HEK293T (cell line): ENCODE results near the gene CSNK1G1.

Experiments used
- CTCF ChIA-PET: fragments of 350-600 bp; formaldehyde crosslinking; extraction: SDS; loops from one replicate; lab custom pipeline; 2021; ENCODE audit warnings: antibody characterized with exemption, inconsistent platforms; lab: Yijun Ruan, JAX
- POLR2A ChIA-PET: fragments of 350-600 bp; formaldehyde crosslinking; extraction: SDS; loops from one replicate; lab custom pipeline; 2020; ENCODE audit warnings: antibody characterized with exemption, inconsistent platforms; lab: Yijun Ruan, JAX
- DNase-seq: peaks from one replicate; pipeline ENCODE4 v3.0.0; 2012; ENCODE audit warnings: mixed read lengths; ENCODE audit errors: extremely low spot score
- ARNT ChIP-seq: fragments of 450-650 bp; IDR thresholded peaks from 2 replicates; pipeline ENCODE4 v1.6.1; 2017; ENCODE audit warnings: mild to moderate bottlenecking
- BHLHE40 ChIP-seq: fragments of 450-650 bp; IDR thresholded peaks from 2 replicates; pipeline ENCODE4 v1.6.1; 2016; ENCODE audit warnings: mild to moderate bottlenecking, moderate library complexity, borderline replicate concordance
- CTBP1 ChIP-seq: fragments of 450-650 bp; IDR thresholded peaks from 2 replicates; pipeline ENCODE4 v1.6.1; 2016; ENCODE audit warnings: borderline replicate concordance
- ELF4 ChIP-seq: fragments of 450-650 bp; IDR thresholded peaks from 2 replicates; pipeline ENCODE4 v1.6.1; 2017; ENCODE audit warnings: antibody characterized with exemption
- FOXA1 ChIP-seq: fragments of 450-650 bp; IDR thresholded peaks from 2 replicates; pipeline ENCODE4 v1.6.1; 2016; ENCODE audit warnings: mild to moderate bottlenecking
- FOXK2 ChIP-seq: fragments of 450-650 bp; IDR thresholded peaks from 2 replicates; pipeline ENCODE4 v1.6.1; 2016; ENCODE audit warnings: mild to moderate bottlenecking
- FOXM1 ChIP-seq: fragments of 450-650 bp; IDR thresholded peaks from 2 replicates; pipeline ENCODE4 v1.6.1; 2017; ENCODE audit warnings: mild to moderate bottlenecking, borderline replicate concordance
- HDGF ChIP-seq: fragments of 450-650 bp; IDR thresholded peaks from 2 replicates; pipeline ENCODE4 v1.6.1; 2017; ENCODE audit warnings: antibody characterized with exemption, borderline replicate concordance
- L3MBTL2 ChIP-seq: fragments of 450-650 bp; conservative IDR thresholded peaks from 2 replicates; pipeline ENCODE4 v1.6.1; 2016; ENCODE audit warnings: mild to moderate bottlenecking
- LEF1 ChIP-seq: fragments of 450-650 bp; IDR thresholded peaks from 2 replicates; pipeline ENCODE4 v1.6.1; 2017; ENCODE audit warnings: mild to moderate bottlenecking, borderline replicate concordance
- NFRKB ChIP-seq: fragments of 450-650 bp; IDR thresholded peaks from 2 replicates; pipeline ENCODE4 v1.6.1; 2016; ENCODE audit warnings: mild to moderate bottlenecking, moderate library complexity
- PKNOX1 ChIP-seq: fragments of 450-650 bp; IDR thresholded peaks from 2 replicates; pipeline ENCODE4 v1.6.1; 2016
- SP1 ChIP-seq: fragments of 450-650 bp; IDR thresholded peaks from 2 replicates; pipeline ENCODE4 v1.6.1; 2017
- SUZ12 ChIP-seq: fragments of 450-650 bp; IDR thresholded peaks from 2 replicates; pipeline ENCODE4 v1.6.1; 2016; ENCODE audit warnings: mild to moderate bottlenecking
- TARDBP ChIP-seq: fragments of 450-650 bp; IDR thresholded peaks from 2 replicates; pipeline ENCODE4 v1.6.1; 2016
- ZNF384 ChIP-seq: fragments of 450-650 bp; IDR thresholded peaks from 2 replicates; pipeline ENCODE4 v1.6.1; 2016

CSNK1G1 gene

DNA sequence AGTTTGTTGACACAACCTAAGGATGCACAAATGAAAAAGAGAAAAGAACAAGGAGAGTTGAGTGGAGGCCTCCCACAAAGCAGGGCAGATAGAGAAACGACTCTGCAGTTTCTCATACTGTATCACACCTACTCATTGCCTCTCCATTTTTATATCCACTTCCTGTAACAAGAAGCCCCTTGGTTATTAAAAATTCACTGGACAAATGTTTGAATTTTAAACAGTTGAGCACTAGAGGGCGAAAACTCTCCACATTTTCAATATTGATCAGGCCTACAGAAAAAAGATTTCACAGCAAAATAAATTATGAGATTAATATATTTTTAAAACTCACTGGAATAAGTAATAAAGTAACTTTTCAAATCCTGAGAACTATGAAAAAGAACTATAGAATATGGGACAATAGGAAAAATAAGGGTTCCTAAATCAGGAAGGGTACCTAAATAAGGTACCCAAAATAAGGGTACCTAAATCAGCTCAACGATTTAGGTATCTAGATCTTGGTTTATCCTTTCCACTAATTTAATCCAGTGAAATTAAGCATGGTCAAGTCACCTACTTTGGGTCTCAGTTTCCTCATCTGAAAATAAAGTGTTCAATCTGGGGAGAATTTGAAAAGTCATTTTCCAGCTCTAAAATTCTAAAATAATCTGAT is 146.2 kb downstream of the CSNK1G1 start:
- ChIA-PET CTCF (interaction anchor here (1.1 kb wide), 1 partner anchor 147 kb away, joined by 4 read pairs; the partner anchor contains the start of gene CSNK1G1), POLR2A (no interaction called here)
- TF ChIP-seq FOXA1 (no peak), TARDBP (no peak), ARNT (no peak), FOXM1 (no peak), LEF1 (no peak), SP1 (no peak), SUZ12 (no peak), PKNOX1 (no peak), NFRKB (no peak), BHLHE40 (no peak), CTBP1 (no peak), ZNF384 (no peak), ELF4 (no peak), HDGF (no peak), FOXK2 (no peak), L3MBTL2 (no peak)
- DNase-seq, result no peak

DNA sequence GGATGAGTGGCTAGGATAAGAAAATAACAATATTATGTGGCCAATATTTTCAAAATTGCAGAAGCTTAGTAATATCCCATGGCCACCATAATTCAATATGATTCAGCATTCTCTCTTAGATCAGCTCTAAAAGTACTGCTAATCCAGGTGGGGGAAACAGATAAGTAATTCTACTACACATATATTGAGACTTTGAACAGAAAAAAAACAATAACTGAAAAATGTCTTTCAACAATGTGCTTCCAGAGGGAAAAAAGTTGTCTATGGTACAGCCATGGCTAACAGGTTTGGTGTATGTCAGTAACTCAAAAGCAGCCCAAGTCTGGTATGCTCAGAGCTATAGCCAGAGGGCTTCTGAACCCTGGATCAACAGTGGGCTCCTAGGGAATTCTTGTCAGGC is 150.8 kb downstream of the CSNK1G1 start:
- no peak for DNase-seq
- POLR2A ChIA-PET, result no interaction called here
- TF ChIP-seq HDGF (no peak), ARNT (no peak), ZNF384 (no peak), FOXK2 (no peak), CTBP1 (no peak), ELF4 (no peak), SUZ12 (no peak), PKNOX1 (no peak), BHLHE40 (no peak), TARDBP (no peak), LEF1 (no peak), FOXM1 (no peak), NFRKB (no peak), L3MBTL2 (no peak), FOXA1 (no peak), SP1 (no peak)

DNA sequence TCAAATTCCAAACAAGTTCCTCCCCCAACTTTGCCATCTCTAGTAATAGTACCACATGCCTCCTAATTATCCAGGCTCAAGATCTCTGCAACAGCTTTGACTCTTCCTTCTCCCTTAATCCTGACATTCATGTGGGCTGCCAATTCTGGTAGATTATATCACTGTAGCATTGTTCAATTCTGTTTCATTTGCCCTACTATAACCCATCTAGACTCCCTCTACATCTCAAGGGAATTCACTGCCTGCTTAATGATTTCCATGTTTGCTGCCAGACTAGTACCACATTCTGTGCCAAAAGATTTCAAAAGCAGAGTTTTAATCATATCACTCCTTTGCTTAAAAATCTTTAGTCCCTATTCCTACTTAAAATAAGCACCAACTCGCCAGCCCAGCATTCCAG is 158.5 kb downstream of the CSNK1G1 start:
- CTCF ChIA-PET, result no interaction called here
- POLR2A ChIA-PET, result no interaction called here
- TF ChIP-seq CTBP1 (no peak), LEF1 (no peak), SP1 (no peak), L3MBTL2 (no peak), NFRKB (no peak), FOXA1 (no peak), PKNOX1 (no peak), FOXK2 (no peak), HDGF (no peak), BHLHE40 (no peak)
- DNase-seq, result no peak

More for the DNA sequence above, 150.8 kb downstream of the CSNK1G1 start:
- CTCF ChIA-PET, result interaction anchor here (1.0 kb wide), 1 partner anchor 44 kb away, joined by 3 read pairs; no protein-coding TSS in a partner anchor

- DNase-seq, result no peak
- no peak for TF ChIP-seq TARDBP
- no peak for TF ChIP-seq PKNOX1
- TF ChIP-seq SUZ12, result no peak
- TF ChIP-seq ZNF384, result no peak
- no peak for TF ChIP-seq SP1
- no peak for TF ChIP-seq ARNT
- TF ChIP-seq CTBP1, result no peak
- TF ChIP-seq BHLHE40, result no peak
- TF ChIP-seq FOXM1, result no peak
- no peak for TF ChIP-seq HDGF
- no peak for TF ChIP-seq ELF4
- TF ChIP-seq LEF1, result no peak
- no peak for TF ChIP-seq L3MBTL2
- TF ChIP-seq NFRKB, result no peak
- no peak for TF ChIP-seq FOXK2
- TF ChIP-seq FOXA1, result no peak
- POLR2A ChIA-PET, result interaction anchor here (0.5 kb wide), 1 partner anchor 64 kb away, joined by 4 read pairs; no protein-coding TSS in a partner anchor
- CTCF ChIA-PET, result no interaction called here
These were observed 162.0 kb downstream of the CSNK1G1 start for GRCh38 chr15:64193971-64194370.
